Measurements from ENCODE around the gene UNKL. TPM values are rescaled to one million over a fixed set of nuclear protein-coding genes. Genes with fewer than 3 reads are reported as not detected.

Gene UNKL
- total and polyA plus RNA-seq, 4 donors = 7.9 to 31.2 (median 16.9) TPM

GRCh38 chr16:1427473-1428461 lies 13.3 kb upstream of the UNKL start:
- Histone ChIP-seq H3K27ac (ENCODE audit: low read depth in 1 of 2, low read length in 1 of 2) (no peak overlapping the region), H3K4me3 (no peak overlapping the region), H3K4me1 (ENCODE audit: control insufficient read depth in 5 of 5, insufficient read depth in 5 of 5, low read length in 5 of 5) (peaks cover 0 to 25% (median 0%) of the 10 kb centered on the region in 5 donors), H3K36me3 (ENCODE audit: control insufficient read depth in 4 of 4, insufficient read depth in 4 of 4, low read length in 4 of 4) (no peaks in the 10 kb centered on the region), H3K9ac (ENCODE audit: insufficient read depth in 1 of 2, low read length in 2 of 2) (no peak overlapping the region), H3K27me3 (ENCODE audit: control insufficient read depth in 3 of 3, insufficient read depth in 3 of 3, low read length in 2 of 3) (no peaks in the 10 kb centered on the region), H3K9me3 (ENCODE audit: control insufficient read depth in 4 of 4, insufficient read depth in 3 of 4, low read length in 3 of 4) (no peaks in the 10 kb centered on the region)
- no peak for TF ChIP-seq CTCF (IDR thresholded peaks at IDR 0.05; ENCODE audit: control extremely low read depth, extremely low read depth)
- 84 to 87% methylated on average over 49 to 53 of the region's 53 CpGs for WGBS, 2 donors
- no peak for ATAC-seq (ENCODE audit: insufficient read depth, low FRiP score)
- peak in 1 of 3 donors; percentile 11 for DNase-seq

- Histone ChIP-seq H3K4me3 (no peak overlapping the region), H3K9me3 (ENCODE audit: control insufficient read depth in 4 of 4, insufficient read depth in 3 of 4, low read length in 3 of 4) (no peaks in the 10 kb centered on the region)
Measured at GRCh38 chr16:1426734-1427471, 12.4 kb upstream of the UNKL start.

GRCh38 chr16:1425616-1426370 lies 11.3 kb upstream of the UNKL start:
- Histone ChIP-seq H3K27ac (ENCODE audit: low read depth in 1 of 2, low read length in 1 of 2) (no peak overlapping the region), H3K36me3 (ENCODE audit: control insufficient read depth in 4 of 4, insufficient read depth in 4 of 4, low read length in 4 of 4) (no peaks in the 10 kb centered on the region), H3K9ac (ENCODE audit: insufficient read depth in 1 of 2, low read length in 2 of 2) (no peak overlapping the region), H3K4me3 (no peak overlapping the region), H3K27me3 (ENCODE audit: control insufficient read depth in 3 of 3, insufficient read depth in 3 of 3, low read length in 2 of 3) (no peaks in the 10 kb centered on the region), H3K4me1 (ENCODE audit: control insufficient read depth in 5 of 5, insufficient read depth in 5 of 5, low read length in 5 of 5) (peaks cover 0 to 20% (median 0%) of the 10 kb centered on the region in 5 donors), H3K9me3 (ENCODE audit: control insufficient read depth in 4 of 4, insufficient read depth in 3 of 4, low read length in 3 of 4) (no peaks in the 10 kb centered on the region)
- 80 to 92% methylated on average over 16 of the region's 16 CpGs for WGBS, 2 donors
- no peak for TF ChIP-seq CTCF (IDR thresholded peaks at IDR 0.05; ENCODE audit: control extremely low read depth, extremely low read depth)
- peak in 1 of 3 donors; percentile 12 for DNase-seq
- no peak for ATAC-seq (ENCODE audit: insufficient read depth, low FRiP score)

More at GRCh38 chr16:1426734-1427471, 12.4 kb upstream of the UNKL start:
- H3K27me3 ChIP-seq (ENCODE audit: control insufficient read depth in 3 of 3, insufficient read depth in 3 of 3, low read length in 2 of 3) = no peaks in the 10 kb centered on the region
- H3K9ac ChIP-seq (ENCODE audit: insufficient read depth in 1 of 2, low read length in 2 of 2) = no peak overlapping the region
- DNase-seq = peak in 1 of 3 donors; percentile 16
- TF ChIP-seq CTCF (IDR thresholded peaks at IDR 0.05; ENCODE audit: control extremely low read depth, extremely low read depth) = no peak
- H3K4me1 ChIP-seq (ENCODE audit: control insufficient read depth in 5 of 5, insufficient read depth in 5 of 5, low read length in 5 of 5) = peaks cover 0 to 21% (median 0%) of the 10 kb centered on the region in 5 donors
- WGBS, 2 donors = 82 to 89% methylated on average over 42 of the region's 42 CpGs
- no peak overlapping the region for H3K27ac ChIP-seq (ENCODE audit: low read depth in 1 of 2, low read length in 1 of 2)
- ATAC-seq (ENCODE audit: insufficient read depth, low FRiP score) = no peak
- H3K36me3 ChIP-seq (ENCODE audit: control insufficient read depth in 4 of 4, insufficient read depth in 4 of 4, low read length in 4 of 4) = no peaks in the 10 kb centered on the region
